Urinary bladder (tissue), 4 donors: ENCODE results near the gene C1orf50. TPM values are rescaled to one million over a fixed set of nuclear protein-coding genes. Genes with fewer than 3 reads are reported as not detected.
"Not testable (repeated sequence)": the region's sequence is repeated elsewhere in the genome, so short reads cannot be mapped to it uniquely, and the experiment has no call there.

Source experiments
- DNase-seq: peaks from one replicate; pipeline ENCODE4 v3.0.0-alpha.2; 2015; ENCODE audit errors: extremely low spot score
- H3K27ac ChIP-seq: one replicate; pipeline ENCODE4 v1.5.1; 2013; ENCODE audit warnings: low read depth, mild to moderate bottlenecking, moderate library complexity
- H3K36me3 ChIP-seq: one replicate; pipeline ENCODE4 v1.6.1; 2013; ENCODE audit warnings: mild to moderate bottlenecking, moderate library complexity; ENCODE audit not compliant: insufficient read depth
- H3K4me1 ChIP-seq: one replicate; pipeline ENCODE4 v1.6.1; 2013; ENCODE audit warnings: mild to moderate bottlenecking, moderate library complexity; ENCODE audit not compliant: insufficient read depth
- H3K4me3 ChIP-seq: one replicate; pipeline ENCODE4 v1.5.1; 2013; ENCODE audit warnings: low read depth, low read length
- WGBS: extraction: QIAGEN DNeasy Blood & Tissue Kit; methylation state at CpG from one replicate; pipeline ENCODE4 v1.1.7; 2013; 5-methylcytosine and 5-hydroxymethylcytosine counted together
- polyA plus RNA-seq: library from polyadenylated mRNA; stranded (reverse); fragments of 200-250 nt; gene quantifications from one replicate; pipeline ENCODE4 v1.2.3, GENCODE V29; 2013
- total RNA-seq: library from RNA; depleted of rRNA; stranded (reverse); fragments of >200 nt; gene quantifications from one replicate; pipeline ENCODE4 v1.2.3, GENCODE V29; 2014
- donor health status: healthy with polysubstance abuse.
- donor health status: healthy.

The C1orf50 gene
- total and polyA plus RNA-seq, 2 donors, result 3.4 to 5.1 TPM

DNA sequence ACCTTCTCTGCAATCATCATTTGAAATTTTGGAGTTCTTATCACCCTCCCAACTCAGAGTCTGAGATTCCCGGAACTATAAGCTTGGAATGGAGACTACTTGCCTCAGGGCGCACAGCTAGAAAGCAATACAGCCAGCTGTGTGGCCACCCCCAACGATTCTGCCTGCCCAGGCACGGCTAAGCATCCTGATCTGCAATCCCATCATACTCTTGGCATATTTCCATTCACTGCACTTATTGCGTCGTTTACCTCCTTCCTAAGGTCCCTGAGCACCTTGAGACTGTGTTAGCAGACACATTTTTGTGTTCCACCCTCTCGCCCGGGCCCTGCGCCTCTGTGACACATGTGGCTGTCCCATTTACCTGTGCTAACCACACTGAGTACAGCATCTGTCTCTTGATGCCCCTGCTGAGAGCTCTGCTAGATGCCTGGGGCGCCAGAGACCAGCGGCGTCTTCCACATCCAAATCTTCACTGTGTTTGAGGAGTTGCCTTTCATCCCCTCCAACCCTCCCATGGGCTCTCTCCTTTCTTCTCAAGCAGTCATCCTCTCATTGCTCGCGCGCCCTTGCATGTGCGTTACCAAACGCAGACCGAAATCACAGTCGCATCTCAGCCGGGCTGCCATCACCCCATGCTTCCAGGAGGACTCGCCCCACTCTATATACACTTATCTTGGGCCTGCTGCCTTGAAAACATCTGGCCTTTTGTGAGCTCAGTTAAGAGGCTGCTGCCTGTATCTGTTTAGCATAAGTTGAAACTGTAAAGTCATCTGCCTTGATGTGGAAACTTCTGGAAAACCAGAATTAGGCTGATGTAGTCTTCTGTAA is 23.5 kb upstream of the C1orf50 start:
- H3K36me3 ChIP-seq, result peaks cover 1% of the 10 kb centered on the region
- H3K4me3 ChIP-seq, result no peak overlapping the region
- no peaks in the 10 kb centered on the region for H3K4me1 ChIP-seq
- 74% methylated on average over 21 of the region's 21 CpGs for WGBS
- no peak overlapping the region for H3K27ac ChIP-seq
- DNase-seq, result no peak

DNA sequence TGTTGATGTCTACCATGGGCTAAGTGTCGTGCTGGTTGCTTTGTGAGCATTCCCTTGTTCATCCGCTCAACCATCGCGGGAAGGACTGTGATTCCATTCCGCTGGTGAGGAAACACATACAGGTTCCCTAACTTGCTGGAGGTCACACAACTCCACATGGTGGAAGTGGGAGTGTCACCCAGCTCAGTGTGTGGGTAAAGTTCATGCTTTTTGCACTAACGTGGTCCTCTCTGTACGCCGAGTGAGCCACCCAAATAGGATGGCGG is 23.0 kb upstream of the C1orf50 start:
- Histone ChIP-seq H3K27ac (no peak overlapping the region), H3K4me3 (no peak overlapping the region), H3K36me3 (peaks cover 1% of the 10 kb centered on the region), H3K4me1 (no peaks in the 10 kb centered on the region)
- no peak for DNase-seq
- WGBS, result 94% methylated on average over 9 of the region's 9 CpGs

DNA sequence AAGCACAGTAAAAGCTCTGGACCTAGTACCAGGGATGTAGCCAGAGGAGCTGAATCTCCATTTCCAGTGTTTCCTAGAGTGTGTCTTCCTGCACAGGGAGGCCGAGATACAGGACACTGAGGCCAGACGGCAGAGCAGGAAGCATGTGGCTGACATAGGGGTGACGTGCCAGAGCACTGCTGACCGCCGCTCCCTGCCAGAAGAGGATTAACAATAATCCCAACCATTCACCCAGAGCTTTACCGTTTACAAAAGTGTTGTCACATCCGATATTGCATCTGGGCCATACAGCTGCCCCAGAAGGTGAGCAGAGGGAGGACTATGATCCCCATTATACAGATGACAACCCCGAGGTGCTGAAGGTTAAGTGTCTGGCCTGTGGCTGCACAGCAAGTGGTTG is 21.2 kb upstream of the C1orf50 start:
- no peak overlapping the region for H3K27ac ChIP-seq
- H3K36me3 ChIP-seq, result peaks cover 1% of the 10 kb centered on the region
- H3K4me3 ChIP-seq, result no peak overlapping the region
- WGBS, result 37% methylated on average over 8 of the region's 8 CpGs
- H3K4me1 ChIP-seq, result no peaks in the 10 kb centered on the region
- DNase-seq, result no peak

DNA sequence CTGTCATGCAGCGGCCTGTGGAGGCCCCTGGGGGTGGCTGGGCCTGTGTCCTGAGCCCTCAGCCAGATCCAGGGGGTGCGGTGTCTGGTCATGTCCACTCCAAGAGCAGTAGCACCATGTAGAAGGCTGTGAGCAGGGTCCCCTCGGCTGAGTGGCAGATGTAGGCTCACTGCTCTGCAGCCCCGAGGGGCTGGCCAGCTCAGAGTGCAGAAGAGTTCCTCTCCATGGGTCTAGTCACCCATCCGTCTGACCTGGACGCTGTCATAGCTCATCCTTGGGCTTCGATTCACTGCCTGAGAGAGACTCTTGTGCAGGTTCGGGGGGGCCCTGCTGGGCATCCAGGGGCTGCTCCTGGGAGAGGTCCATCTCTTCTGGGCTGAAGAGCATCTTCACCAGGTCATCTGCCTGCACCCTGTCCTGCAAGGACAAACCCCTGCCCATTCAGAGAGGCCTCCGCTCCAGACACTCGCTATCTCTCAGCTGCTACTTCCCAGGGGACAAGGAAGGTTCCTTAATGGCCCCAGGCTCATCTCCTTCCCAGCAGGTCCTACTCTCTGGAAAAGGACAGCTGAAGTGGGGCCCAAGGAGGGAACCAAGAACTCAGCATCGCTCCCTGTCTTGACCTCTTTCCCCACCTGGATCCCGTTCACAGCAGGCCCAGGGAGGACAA is 20.5 kb upstream of the C1orf50 start:
- 91% methylated on average over 12 of the region's 12 CpGs for WGBS
- no peak for DNase-seq
- Histone ChIP-seq H3K4me3 (no peak overlapping the region), H3K27ac (no peak overlapping the region), H3K36me3 (peaks cover 1% of the 10 kb centered on the region), H3K4me1 (no peaks in the 10 kb centered on the region)

DNA sequence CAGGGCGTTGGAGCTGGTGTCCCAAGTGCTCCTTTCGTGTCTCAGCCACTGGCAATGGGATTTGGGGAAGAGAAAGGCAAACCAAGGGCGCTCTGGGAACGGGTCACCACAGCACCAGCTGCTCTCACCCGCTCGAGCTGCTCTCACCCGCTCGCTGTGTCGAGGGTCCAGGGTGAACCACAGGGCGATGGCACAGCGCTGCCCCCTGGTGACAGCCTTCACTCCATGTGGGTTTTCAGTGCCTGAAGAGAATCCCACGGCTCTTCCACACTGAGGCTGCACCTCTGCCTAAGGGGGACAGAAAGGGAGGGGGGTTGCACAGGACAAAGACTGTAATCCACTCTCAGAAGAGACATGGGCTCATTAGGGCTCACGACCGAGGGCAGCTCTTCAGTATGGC is 19.9 kb upstream of the C1orf50 start:
- DNase-seq, result no peak
- 57% methylated on average over 14 of the region's 14 CpGs for WGBS
- H3K36me3 ChIP-seq, result peaks cover 1% of the 10 kb centered on the region
- H3K4me3 ChIP-seq, result no peak overlapping the region
- H3K27ac ChIP-seq, result no peak overlapping the region
- no peaks in the 10 kb centered on the region for H3K4me1 ChIP-seq

DNA sequence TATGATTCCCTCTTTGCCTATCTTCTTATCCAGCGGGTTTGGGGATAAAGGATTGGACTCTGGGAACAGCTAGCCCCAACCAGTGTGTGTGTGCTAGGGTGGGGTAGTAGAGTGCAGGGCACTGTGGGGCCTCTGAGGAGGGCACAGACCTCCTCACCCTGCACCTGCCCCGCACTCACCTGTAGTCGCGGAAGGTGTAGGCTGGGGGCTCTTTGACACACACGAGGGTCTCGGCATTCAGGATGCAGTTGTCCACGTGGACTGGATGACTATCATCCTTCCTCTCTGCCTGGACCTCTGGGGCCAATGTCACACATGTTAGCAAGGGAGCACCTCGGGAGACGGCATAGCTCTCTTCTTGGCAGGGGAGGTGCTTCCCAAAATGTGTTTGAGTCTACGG is 19.0 kb upstream of the C1orf50 start:
- H3K27ac ChIP-seq, result no peak overlapping the region
- no peaks in the 10 kb centered on the region for H3K4me1 ChIP-seq
- no peak overlapping the region for H3K4me3 ChIP-seq
- DNase-seq, result no peak
- H3K36me3 ChIP-seq, result peaks cover 3% of the 10 kb centered on the region
- WGBS, result 87% methylated on average over 10 of the region's 10 CpGs

DNA sequence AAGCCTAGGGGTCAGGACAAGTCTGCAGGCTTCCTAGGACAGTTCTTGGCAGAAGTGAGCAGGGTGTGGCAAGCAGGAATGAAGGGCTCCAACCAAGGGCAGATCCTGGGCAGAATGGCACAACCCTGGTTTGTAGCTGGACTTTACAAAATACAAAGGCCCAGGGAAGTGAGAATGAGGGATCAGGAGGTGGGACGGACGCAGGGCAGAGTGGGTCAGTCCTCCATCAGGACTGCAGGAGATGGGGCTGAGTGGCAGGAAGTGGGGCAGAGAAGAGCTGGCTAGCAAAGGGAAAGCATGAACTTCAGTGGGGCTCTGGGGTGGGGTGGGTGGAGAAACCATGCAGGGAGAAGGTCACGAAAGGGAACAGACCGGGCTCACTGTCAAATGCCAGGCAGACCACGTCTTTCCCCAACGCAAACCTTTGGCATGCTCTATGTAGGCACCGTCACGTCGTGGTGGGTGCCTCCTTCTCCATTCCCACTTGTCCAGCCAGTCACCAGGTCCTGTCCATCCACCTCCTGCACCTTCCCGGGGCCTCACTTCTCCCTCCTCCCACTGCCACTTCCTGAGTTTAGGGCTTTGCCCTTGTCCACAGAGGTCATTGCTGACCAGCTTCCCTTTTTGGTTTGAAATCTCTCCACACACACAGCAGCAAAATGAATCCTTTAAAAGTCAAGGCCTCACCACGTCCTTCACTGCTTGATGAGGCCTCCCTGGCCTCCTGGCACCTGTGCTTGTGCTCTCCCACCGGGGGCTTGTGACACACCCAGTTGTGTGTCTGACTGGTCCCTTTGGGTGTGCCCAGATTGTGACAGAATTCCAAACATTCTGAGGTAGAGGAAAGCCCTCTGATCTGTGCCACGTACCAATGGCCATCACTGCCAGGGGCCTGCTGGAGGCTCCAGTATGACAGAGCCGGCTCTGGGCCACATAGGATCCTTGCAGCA is 18.3 kb upstream of the C1orf50 start:
- Histone ChIP-seq H3K27ac (no peak overlapping the region), H3K36me3 (peaks cover 3% of the 10 kb centered on the region), H3K4me3 (no peak overlapping the region), H3K4me1 (no peaks in the 10 kb centered on the region)
- no peak for DNase-seq
- WGBS, result 80% methylated on average over 14 of the region's 14 CpGs

DNA sequence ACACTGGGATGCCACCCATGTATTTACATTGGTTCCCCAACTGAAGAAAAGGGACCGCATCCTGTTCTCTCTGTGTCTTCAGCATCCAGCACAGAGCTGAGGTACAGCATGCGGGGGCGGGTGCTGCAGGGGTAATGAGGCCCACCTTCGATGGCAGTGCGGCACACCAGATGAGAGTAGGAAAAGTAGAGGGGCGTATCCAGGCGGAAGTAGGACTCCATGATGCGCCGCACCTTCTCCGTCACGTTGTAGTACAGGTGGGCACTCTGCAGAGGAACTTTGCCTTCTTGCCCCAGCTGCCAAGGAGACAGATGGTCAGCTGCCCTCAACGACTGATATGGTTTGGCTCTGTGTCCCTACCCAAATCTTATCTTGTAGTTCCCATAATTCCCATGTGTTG is 17.0 kb upstream of the C1orf50 start:
- peaks cover 3% of the 10 kb centered on the region for H3K36me3 ChIP-seq
- WGBS, result 93% methylated on average over 12 of the region's 12 CpGs
- no peaks in the 10 kb centered on the region for H3K4me1 ChIP-seq
- no peak for DNase-seq
- H3K27ac ChIP-seq, result no peak overlapping the region
- H3K4me3 ChIP-seq, result no peak overlapping the region

DNA sequence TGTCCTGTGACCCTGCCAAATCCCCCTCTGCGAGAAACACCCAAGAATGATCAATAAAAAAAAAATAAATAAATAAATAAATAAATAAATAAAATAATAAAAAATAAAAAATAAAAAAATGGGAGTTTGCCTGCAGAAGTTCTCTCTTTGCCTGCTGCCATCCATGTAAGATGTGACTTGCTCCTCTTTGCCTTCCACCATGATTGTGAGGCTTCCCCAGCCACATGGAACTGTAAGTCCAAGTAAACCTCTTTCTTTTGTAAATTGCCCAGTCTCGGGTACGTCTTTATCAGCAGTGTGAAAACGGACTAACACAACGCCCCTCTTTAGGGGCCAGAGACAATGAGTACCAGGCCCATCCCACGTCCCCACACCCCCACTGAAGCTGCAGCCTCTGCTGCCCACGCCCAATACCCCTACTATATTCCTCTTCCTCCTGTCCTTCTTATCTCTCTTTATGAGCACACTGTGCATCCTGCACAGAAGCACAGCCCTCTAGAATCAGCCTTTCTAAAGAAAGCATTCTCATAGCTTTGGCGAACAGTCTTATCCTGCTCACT is 15.5 kb upstream of the C1orf50 start:
- WGBS, result 87% methylated on average over 8 of the region's 8 CpGs
- H3K36me3 ChIP-seq, H3K27ac ChIP-seq, DNase-seq, H3K4me3 ChIP-seq, H3K4me1 ChIP-seq: not testable (repeated sequence)

DNA sequence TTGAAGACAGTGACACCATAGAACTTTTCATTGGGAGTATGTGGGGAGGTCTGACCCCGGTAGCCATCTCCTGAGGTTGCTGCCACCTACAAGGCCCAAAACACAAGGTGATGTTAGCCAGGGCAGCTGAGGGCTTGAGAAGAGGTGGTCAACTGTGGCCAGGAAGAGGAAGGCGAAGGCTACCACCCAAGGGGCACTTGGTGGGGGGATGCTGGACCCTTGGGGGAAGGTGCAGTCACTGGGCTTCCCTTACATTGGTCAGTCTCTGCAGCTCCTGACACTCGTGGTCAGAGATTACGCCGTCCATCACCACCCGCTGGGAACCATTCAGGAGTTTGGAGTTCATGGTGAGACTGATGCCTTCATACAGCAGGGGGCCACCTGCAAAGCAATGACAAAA is 14.8 kb upstream of the C1orf50 start:
- no peak for DNase-seq
- 93% methylated on average over 6 of the region's 6 CpGs for WGBS
- Histone ChIP-seq H3K4me1 (no peaks in the 10 kb centered on the region), H3K4me3 (no peak overlapping the region), H3K27ac (no peak overlapping the region), H3K36me3 (peaks cover 2% of the 10 kb centered on the region)

DNA sequence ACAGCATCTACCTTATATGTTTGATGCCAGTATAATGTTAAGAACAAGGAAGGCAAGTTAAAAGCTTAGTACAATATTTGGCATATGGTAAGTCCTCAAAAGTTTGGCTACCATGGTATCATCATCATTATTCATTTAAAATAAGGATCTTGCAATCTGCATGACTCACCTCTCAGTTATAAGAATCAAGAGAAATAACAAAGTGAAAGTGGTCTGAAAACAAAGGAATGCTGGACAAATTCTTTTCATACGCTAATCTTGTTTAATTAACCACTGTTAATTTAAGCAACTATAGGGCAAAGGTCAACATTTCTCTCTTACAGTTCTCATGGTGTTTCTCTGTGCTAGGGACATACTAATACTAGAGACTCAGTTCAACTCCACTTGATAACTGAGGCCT is 14.0 kb upstream of the C1orf50 start:
- H3K36me3 ChIP-seq, result peaks cover 5% of the 10 kb centered on the region
- H3K4me3 ChIP-seq, result no peak overlapping the region
- no peak overlapping the region for H3K27ac ChIP-seq
- DNase-seq, result no peak
- 91% methylated on average over 1 of the region's 1 CpG for WGBS
- H3K4me1 ChIP-seq, result no peaks in the 10 kb centered on the region

DNA sequence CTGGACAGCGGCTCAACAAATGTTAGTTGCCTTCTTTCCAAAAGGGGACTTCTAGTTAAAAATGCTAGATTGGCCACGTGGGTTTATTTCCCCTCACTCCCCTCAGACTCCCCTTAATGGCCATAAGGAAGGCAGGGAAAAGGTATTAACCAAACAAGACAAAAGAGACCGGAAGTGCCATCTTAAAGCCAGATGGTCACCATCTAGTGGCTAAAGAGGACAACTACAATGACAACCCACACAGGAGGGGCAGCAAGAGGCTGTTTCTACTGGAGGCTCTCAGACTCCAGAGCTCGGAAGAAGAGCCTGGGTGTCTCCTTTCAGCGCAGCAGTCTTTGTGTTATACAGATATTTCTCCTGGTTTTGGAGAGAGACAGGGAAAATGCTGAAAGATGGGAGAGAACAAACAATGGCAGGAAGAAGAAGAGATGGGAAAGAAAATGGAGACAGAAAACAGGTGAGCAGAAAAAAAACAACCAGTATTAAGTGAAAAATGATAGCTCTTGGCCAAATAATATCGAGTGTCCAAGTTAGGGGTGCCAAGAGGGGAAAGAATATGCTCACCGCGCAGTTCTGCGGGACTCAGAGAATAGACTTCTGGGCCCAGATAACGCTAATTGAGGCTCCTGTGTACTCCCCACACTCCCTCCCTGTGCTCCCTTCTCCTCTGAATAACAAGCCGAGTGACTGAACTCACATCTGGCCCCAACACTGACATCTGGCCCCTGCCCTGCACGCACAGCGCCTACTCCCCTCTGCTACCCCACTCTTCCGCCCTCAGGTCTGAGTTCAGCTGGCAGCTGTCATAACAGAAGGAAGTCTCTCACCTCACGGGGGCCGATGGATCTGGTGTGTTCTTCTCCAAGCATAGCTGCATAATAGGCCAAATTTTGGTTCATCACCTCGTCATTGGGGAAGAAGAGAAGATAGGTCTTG is 9.8 kb upstream of the C1orf50 start:
- 78% methylated on average over 17 of the region's 17 CpGs for WGBS
- no peak overlapping the region for H3K4me3 ChIP-seq
- no peak overlapping the region for H3K27ac ChIP-seq
- H3K36me3 ChIP-seq, result peaks cover 4% of the 10 kb centered on the region
- H3K4me1 ChIP-seq, result no peaks in the 10 kb centered on the region
- no peak for DNase-seq

DNA sequence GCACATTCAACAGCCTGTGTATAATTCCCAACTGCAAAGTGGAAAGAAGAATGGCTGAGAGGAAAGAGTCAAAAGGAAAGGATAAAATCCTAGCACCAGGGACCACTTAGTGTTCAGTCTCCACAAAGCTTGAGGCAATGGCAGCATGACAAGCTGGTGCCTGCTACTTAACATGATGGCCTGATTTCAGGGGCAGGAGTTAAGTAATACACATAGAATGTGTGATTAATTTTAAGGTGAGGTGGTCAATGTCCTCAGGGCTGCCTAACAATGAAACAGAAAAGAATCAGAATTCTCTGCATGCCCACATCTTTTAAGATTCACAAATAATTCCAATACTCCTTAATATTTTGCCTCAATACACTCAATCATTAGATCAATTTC is 9.2 kb upstream of the C1orf50 start:
- DNase-seq, result no peak
- no peaks in the 10 kb centered on the region for H3K4me1 ChIP-seq
- H3K27ac ChIP-seq, result no peak overlapping the region
- no peak overlapping the region for H3K4me3 ChIP-seq
- H3K36me3 ChIP-seq, result peaks cover 3% of the 10 kb centered on the region
